D721Med (cell line): ENCODE measurements around the gene JADE1.

Experiments used
- DNase-seq: peaks from one replicate; pipeline ENCODE4 v3.0.0; 2011; ENCODE audit warnings: low spot score; ENCODE audit not compliant: insufficient read length
- FAIRE-seq: peaks from 2 replicates; lab custom pipeline; 2011; peaks lifted over from hg19 to GRCh38; lab: Jason Lieb, UNC
- TF ChIP-seq, protein P1 (sequence below): IDR thresholded peaks from 2 replicates; pipeline ENCODE4 v1.5.1; 2012; ENCODE audit warnings: mild to moderate bottlenecking, control low read depth; ENCODE audit not compliant: insufficient read depth; ENCODE audit errors: missing control alignments

The JADE1 gene

DNA sequence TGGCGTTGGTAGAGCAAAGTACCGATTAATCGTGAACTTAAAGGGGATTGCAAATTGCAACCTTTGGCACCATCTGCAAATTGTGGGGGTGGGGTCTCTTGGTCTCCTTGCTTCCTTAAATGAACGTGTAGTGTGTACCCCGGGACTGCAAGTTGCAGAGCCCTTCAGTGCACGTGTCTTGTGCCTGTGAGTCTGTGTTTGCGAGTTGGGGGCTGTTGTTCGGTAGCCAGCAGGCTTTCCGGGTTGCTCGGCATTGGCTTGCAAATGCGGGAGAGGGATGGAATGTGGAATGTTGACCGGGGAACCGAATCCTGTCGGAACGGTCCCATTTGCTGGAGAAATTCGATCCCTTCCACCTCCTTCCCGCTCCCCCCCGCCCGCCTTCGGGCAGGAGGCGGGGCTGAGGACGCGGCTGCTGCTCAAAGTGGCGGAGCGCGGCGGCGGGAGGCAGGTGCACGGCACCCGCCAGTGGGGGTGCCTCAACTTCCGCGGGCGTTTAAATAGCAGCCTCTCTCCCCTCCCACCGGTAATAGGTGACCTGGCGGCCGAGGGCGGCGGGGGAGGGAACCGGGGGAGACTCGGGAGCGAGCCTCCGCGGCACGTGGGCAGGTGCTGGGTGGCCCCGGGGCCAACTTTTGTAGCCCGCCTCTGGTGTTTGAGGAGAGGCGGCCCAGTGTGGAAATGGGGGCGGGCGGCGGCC is 1.5 kb downstream of the JADE1 start:
- DNase-seq, result no peak
- TF ChIP-seq, protein P1, sequence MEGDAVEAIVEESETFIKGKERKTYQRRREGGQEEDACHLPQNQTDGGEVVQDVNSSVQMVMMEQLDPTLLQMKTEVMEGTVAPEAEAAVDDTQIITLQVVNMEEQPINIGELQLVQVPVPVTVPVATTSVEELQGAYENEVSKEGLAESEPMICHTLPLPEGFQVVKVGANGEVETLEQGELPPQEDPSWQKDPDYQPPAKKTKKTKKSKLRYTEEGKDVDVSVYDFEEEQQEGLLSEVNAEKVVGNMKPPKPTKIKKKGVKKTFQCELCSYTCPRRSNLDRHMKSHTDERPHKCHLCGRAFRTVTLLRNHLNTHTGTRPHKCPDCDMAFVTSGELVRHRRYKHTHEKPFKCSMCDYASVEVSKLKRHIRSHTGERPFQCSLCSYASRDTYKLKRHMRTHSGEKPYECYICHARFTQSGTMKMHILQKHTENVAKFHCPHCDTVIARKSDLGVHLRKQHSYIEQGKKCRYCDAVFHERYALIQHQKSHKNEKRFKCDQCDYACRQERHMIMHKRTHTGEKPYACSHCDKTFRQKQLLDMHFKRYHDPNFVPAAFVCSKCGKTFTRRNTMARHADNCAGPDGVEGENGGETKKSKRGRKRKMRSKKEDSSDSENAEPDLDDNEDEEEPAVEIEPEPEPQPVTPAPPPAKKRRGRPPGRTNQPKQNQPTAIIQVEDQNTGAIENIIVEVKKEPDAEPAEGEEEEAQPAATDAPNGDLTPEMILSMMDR, result no peak
- FAIRE-seq, result no peak

DNA sequence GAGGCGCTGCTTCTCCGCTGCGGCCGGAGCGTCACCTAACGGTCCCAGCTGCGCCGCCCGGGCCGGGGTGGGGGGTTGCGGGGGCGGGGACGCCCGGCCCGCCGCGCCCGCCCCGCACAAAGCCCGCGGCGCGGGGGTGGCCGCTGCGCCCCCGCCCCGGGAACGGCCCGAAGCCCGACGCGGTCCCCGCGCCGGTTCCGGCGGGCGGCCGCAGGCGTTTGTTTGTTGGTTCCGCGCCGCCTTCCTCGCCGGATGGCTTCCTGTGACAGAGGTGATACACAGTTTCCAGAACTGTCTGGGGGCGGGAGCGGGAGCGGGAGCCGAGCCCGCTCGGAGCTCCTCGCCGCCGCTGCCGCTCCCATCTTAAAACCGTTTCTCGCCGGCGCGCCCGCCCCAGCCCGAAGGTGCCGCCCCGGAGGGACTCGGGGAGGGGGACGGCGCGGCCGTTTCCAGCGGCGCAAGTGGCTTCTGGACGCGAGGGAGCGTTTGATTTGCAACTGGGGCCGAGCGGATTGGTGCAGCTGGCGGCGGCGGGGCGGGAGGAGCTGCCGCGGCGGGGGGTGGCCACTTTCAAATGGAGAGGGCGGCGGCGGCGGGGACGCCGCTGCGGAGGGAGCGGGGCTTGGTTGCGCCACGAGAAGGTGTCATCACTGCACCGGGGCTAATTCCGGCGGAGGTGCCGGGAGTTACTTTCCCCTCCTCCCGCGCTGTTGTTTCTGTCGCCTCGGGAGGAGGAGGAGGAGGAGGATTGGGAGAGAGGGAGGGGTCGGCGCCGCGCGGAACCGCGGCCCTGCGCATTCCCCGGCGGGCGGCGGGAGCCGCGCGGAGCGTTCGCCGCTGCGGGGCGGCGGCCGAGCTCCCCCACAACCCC is 2.3 kb downstream of the JADE1 start:
- no peak for FAIRE-seq
- TF ChIP-seq, protein P1, result no peak
- peak; percentile 44 for DNase-seq

DNA sequence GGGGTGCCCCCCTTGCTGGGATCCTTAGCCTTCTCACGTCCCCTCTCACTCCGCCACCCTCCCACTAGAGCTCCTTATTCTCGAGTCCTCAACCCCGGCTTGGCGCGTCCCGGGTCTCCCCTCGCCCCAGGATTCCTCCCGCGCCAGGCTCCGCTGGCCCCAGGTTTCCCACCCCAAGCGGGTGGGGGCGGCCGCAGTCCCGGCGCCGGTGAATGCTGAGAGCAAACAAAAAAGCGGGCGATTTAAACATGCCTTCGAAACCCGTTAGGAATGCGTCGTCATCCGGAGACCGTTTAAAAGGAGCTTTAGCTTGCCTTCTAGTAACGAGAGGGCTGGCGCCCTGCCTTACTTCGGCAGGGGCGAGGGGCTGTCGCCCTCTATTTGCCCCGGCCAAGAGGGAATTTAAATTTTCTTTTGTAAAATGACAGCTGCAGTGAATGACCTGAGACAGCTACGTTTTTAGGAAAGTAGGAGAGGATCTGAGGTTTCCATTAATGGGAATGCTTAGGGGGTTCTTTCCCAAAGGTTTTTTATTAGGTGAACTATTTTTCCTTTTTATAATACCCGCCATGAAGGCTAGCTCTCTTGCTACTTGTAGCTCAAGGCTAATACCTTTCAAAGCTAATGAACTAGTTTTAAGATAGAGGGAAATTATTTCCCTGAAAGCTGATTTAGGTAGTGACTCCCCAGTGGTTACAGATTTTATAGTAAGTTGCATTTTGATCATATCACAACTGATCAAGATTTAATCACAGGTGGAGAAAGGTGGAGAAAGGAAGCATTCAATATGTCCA is 3.1 kb downstream of the JADE1 start:
- FAIRE-seq (no peak), DNase-seq (peak; percentile 39)

DNA sequence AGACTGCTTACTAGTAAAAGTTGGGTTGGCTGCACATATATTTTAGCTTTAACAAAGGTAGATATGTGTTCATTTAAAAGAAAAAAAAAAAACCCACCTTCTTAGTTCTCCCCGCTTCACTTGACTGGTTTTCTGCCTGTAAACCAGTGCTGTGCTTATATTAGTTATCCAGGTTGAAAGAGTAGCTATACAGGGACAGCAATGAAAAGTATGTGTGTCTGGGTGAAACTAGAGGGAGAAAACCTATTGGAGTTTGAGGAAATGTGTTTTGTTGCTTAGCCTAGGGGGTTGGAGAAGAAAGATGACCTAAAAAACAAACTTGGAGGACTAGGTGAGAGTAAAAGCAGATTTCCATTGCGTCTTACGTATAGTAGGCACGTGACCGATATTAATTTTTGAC is 4.5 kb downstream of the JADE1 start:
- FAIRE-seq, result no peak

More for the DNA sequence above, 3.1 kb downstream of the JADE1 start:
- TF ChIP-seq, protein P1, result no peak

DNA sequence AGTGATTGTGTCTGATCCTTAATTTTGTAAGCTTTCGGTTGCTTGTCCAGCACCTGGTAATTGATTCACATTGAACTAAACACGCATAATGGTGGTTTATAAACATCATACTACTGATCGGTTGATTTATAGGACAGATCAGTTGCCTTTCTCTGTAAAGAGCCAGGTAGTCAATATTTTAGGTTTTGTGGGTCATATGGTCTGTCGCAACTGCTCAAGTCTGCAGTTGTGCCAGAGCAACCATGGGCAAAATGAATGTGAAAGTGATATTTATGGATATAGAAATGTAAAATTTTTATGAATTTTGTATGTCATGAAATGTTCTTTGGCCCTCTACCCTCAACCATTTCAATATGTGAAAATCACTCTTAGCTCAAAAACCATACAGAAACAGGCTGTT is 8.9 kb downstream of the JADE1 start:
- TF ChIP-seq, protein P1, result no peak
- no peak for FAIRE-seq
- no peak for DNase-seq

More for the DNA sequence above, 4.5 kb downstream of the JADE1 start:
- TF ChIP-seq, protein P1, result no peak
- DNase-seq, result no peak

DNA sequence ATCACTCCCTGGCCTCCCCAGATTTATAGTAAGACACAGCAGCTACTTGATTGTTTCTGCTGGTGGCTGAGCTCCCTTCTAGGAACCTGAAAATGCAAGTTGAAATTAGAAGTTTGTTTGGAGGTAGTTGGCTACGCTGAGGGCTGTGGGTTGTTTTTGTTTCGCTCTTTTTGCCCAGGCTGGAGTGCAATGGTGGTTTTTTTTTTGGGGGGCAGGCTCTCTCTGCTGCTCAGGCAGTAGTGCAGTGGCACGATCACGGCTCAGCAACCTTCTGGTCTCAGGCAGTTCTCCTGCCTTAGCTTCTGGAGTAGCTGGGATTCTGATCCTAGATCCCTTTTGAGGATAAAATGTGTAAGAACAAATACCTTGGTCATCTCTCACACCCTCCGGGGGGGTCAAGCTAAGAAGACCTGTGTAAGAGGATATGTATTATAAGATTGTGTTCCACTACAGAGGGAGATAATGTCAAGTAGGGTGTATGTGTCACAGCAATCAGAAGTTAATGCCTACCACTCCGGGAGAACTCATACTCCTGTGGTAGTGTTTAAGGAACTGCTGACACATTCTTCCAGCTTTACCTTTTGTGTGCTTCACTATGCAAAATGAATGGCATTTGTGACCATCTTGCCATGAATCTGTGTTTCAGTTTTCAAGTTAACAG is 9.7 kb downstream of the JADE1 start:
- DNase-seq, result no peak
- no peak for FAIRE-seq

More for the DNA sequence above, 9.7 kb downstream of the JADE1 start:
- TF ChIP-seq, protein P1, result no peak
